Stimulated activated naive CD8-positive, alpha-beta T cell treated with anti-CD3 and anti-CD28 coated beads, Interleukin-15, amount 100 ng/mL, for 72 hours (primary cell): ENCODE results near the gene NPB.
"Not testable (repeated sequence)": the region's sequence is repeated elsewhere in the genome, so short reads cannot be mapped to it uniquely, and the experiment has no call there.

Experiments
- ATAC-seq: fragments of 150-1000 bp; cut with Tn5 transposase; 2 replicates; pipeline ENCODE4 v1.10.0; 2021; ENCODE audit warnings: mild to moderate bottlenecking, moderate library complexity
- DNase-seq, 2 donors: peaks; one replicate each; pipeline ENCODE4 v3.0.0; 2021 to 2022
- H3K27ac Mint-ChIP-seq, 2 donors: one replicate each; pipeline ENCODE4 v1.8.0; 2022; ENCODE audit warnings: mild to moderate bottlenecking in 2 of 2, mixed read lengths in 2 of 2, moderate library complexity in 2 of 2
- H3K27me3 Mint-ChIP-seq: one replicate; pipeline ENCODE4 v1.8.0; 2022; ENCODE audit warnings: mixed read lengths
- H3K4me1 Mint-ChIP-seq: one replicate; pipeline ENCODE4 v1.8.0; 2022; ENCODE audit warnings: mild to moderate bottlenecking, mixed read lengths
- H3K4me3 Mint-ChIP-seq, 2 donors: one replicate each; pipeline ENCODE4 v1.8.0; 2022; ENCODE audit warnings: mild to moderate bottlenecking in 2 of 2, mixed read lengths in 2 of 2, moderate library complexity in 1 of 2
- H3K9me3 Mint-ChIP-seq, 2 donors: one replicate each; pipeline ENCODE4 v1.8.0; 2022; ENCODE audit warnings: mixed read lengths in 2 of 2

The NPB gene

GRCh38 chr17:81911969-81912368, 9.9 kb downstream of the NPB start:
- H3K4me3 Mint-ChIP-seq = peak overlapping the region; percentile 18 to 64
- no peak overlapping the region for H3K27ac Mint-ChIP-seq
- H3K4me1 Mint-ChIP-seq = peaks cover 55% of the 10 kb centered on the region
- no peak for DNase-seq
- no peaks in the 10 kb centered on the region for H3K9me3 Mint-ChIP-seq
- ATAC-seq = no peak
- H3K27me3 Mint-ChIP-seq = no peaks in the 10 kb centered on the region

- Mint-ChIP-seq H3K9me3 (no peaks in the 10 kb centered on the region), H3K4me1 (peaks cover 60% of the 10 kb centered on the region), H3K27me3 (no peaks in the 10 kb centered on the region), H3K27ac (no peak overlapping the region), H3K4me3 (no peak overlapping the region)
- no peak for DNase-seq
- no peak for ATAC-seq
These were observed 10.6 kb downstream of the NPB start for GRCh38 chr17:81912441-81913309.

- Mint-ChIP-seq H3K9me3 (no peaks in the 10 kb centered on the region), H3K27me3 (no peaks in the 10 kb centered on the region), H3K4me3 (no peak overlapping the region), H3K27ac (no peak overlapping the region), H3K4me1 (peaks cover 66% of the 10 kb centered on the region)
- ATAC-seq = no peak
- no peak for DNase-seq
These were observed 11.5 kb downstream of the NPB start for GRCh38 chr17:81913394-81914102.

- no peak overlapping the region for H3K4me3 Mint-ChIP-seq
- no peak overlapping the region for H3K27ac Mint-ChIP-seq
- no peak for DNase-seq
- no peaks in the 10 kb centered on the region for H3K9me3 Mint-ChIP-seq
- H3K27me3 Mint-ChIP-seq = no peaks in the 10 kb centered on the region
- peaks cover 71% of the 10 kb centered on the region for H3K4me1 Mint-ChIP-seq
- ATAC-seq = no peak
These were observed 12.2 kb downstream of the NPB start for GRCh38 chr17:81914103-81914850.

GRCh38 chr17:81915331-81915730, 13.3 kb downstream of the NPB start:
- no peak overlapping the region for H3K4me3 Mint-ChIP-seq
- DNase-seq (no peak), ATAC-seq (no peak)
- H3K4me1 Mint-ChIP-seq = peaks cover 63% of the 10 kb centered on the region
- no peak overlapping the region for H3K27ac Mint-ChIP-seq
- no peaks in the 10 kb centered on the region for H3K27me3 Mint-ChIP-seq
- H3K9me3 Mint-ChIP-seq = no peaks in the 10 kb centered on the region

GRCh38 chr17:81916234-81917001, 14.4 kb downstream of the NPB start:
- Mint-ChIP-seq H3K4me3 (peak overlapping the region; percentile 89 to 95), H3K4me1 (peaks cover 61% of the 10 kb centered on the region), H3K27me3 (no peaks in the 10 kb centered on the region), H3K9me3 (no peaks in the 10 kb centered on the region), H3K27ac (peak overlapping the region; percentile 15 to 27)
- no peak for DNase-seq
- ATAC-seq = no peak

GRCh38 chr17:81917565-81918332, 15.7 kb downstream of the NPB start, which contains the start of gene SIRT7:
TSS of gene SIRT7 (minus strand) at chr17:81918176. CDS start at chr17:81918131, 45 bp downstream.
- DNase-seq (peak; percentile 78 to 79), ATAC-seq (peak; percentile 88)
- H3K9me3 Mint-ChIP-seq = no peaks in the 10 kb centered on the region
- H3K4me3 Mint-ChIP-seq = peak within 1 kb of the TSS; percentile 89 to 95
- H3K27me3 Mint-ChIP-seq = no peaks in the 10 kb centered on the region
- H3K4me1 Mint-ChIP-seq = peaks cover 56% of the 10 kb centered on the region
- H3K27ac Mint-ChIP-seq = peak within 1 kb of the TSS; percentile 93 to 96

GRCh38 chr17:81918333-81918669, 16.3 kb downstream of the NPB start:
- Mint-ChIP-seq H3K4me1 (peaks cover 55% of the 10 kb centered on the region), H3K27ac (peak overlapping the region; percentile 77 to 96), H3K4me3 (peak overlapping the region; percentile 89 to 95)
- not testable (repeated sequence) for H3K9me3 Mint-ChIP-seq, H3K27me3 Mint-ChIP-seq
- ATAC-seq = peak; percentile 47
- peak in 1 of 2 donors; percentile 33 for DNase-seq

- Mint-ChIP-seq H3K27me3 (no peaks in the 10 kb centered on the region), H3K4me3 (no peak overlapping the region), H3K27ac (peak overlapping the region in 1 of 2 donors; percentile 77), H3K9me3 (no peaks in the 10 kb centered on the region), H3K4me1 (peaks cover 59% of the 10 kb centered on the region)
- ATAC-seq (no peak), DNase-seq (no peak)
These were observed 17.0 kb downstream of the NPB start for GRCh38 chr17:81918832-81919545.

GRCh38 chr17:81920612-81921536, 18.8 kb downstream of the NPB start:
- ATAC-seq (no peak), DNase-seq (no peak)
- H3K4me3 Mint-ChIP-seq = no peak overlapping the region
- H3K4me1 Mint-ChIP-seq = peaks cover 65% of the 10 kb centered on the region
- no peaks in the 10 kb centered on the region for H3K9me3 Mint-ChIP-seq
- H3K27me3 Mint-ChIP-seq = no peaks in the 10 kb centered on the region
- H3K27ac Mint-ChIP-seq = peak overlapping the region in 1 of 2 donors; percentile 86

GRCh38 chr17:81921537-81921862, 19.5 kb downstream of the NPB start:
- ATAC-seq (no peak), DNase-seq (no peak)
- Mint-ChIP-seq H3K9me3 (no peaks in the 10 kb centered on the region), H3K27ac (no peak overlapping the region), H3K27me3 (no peaks in the 10 kb centered on the region), H3K4me3 (no peak overlapping the region), H3K4me1 (peaks cover 67% of the 10 kb centered on the region)

GRCh38 chr17:81921996-81922565, 20.0 kb downstream of the NPB start:
- no peaks in the 10 kb centered on the region for H3K27me3 Mint-ChIP-seq
- no peak overlapping the region for H3K27ac Mint-ChIP-seq
- no peaks in the 10 kb centered on the region for H3K9me3 Mint-ChIP-seq
- peaks cover 64% of the 10 kb centered on the region for H3K4me1 Mint-ChIP-seq
- DNase-seq (no peak), ATAC-seq (no peak)
- H3K4me3 Mint-ChIP-seq = no peak overlapping the region
